Common myeloid progenitor, CD34-positive (primary cell): ENCODE results near the gene TNIP2.

Source experiments
- CTCF ChIA-PET: fragments of 350-600 bp; sonication (Branson Sonifier 250); formaldehyde crosslinking; loops from one replicate; lab custom pipeline; 2021; ENCODE audit warnings: antibody characterized with exemption; lab: Charles Lee
- POLR2A ChIA-PET: fragments of 350-600 bp; sonication (Branson Sonifier 250); formaldehyde crosslinking; loops from one replicate; lab custom pipeline; 2021; ENCODE audit warnings: antibody characterized with exemption; lab: Charles Lee
- DNase-seq, 3 donors: peaks; one replicate each; pipeline versions ENCODE4 v3.0.0 to v3.0.0-alpha.2; 2013
- H3K27ac ChIP-seq, 2 experiments: 1 replicate in 1 of 2; 2 replicates in 1 of 2; pipeline ENCODE4 v1.7.0; 2013; ENCODE audit warnings: inconsistent platforms in 2 of 2, low read length in 2 of 2, mild to moderate bottlenecking in 2 of 2, low read depth in 1 of 2, moderate library complexity in 1 of 2; ENCODE audit not compliant: severe bottlenecking in 2 of 2, insufficient read depth in 1 of 2, poor library complexity in 1 of 2
- H3K27me3 ChIP-seq, 5 experiments: replicated peaks in 2 of 5; 1 replicate in 3 of 5; 2 replicates in 2 of 5; pipeline versions ENCODE4 v1.6.1 to v1.7.0; 2013; ENCODE audit warnings: low read length in 4 of 5, mild to moderate bottlenecking in 2 of 5, moderate library complexity in 2 of 5, inconsistent platforms in 1 of 5; ENCODE audit not compliant: insufficient read depth in 5 of 5, control insufficient read depth in 4 of 5
- H3K36me3 ChIP-seq, 4 experiments: 1 replicate in 2 of 4; 2 replicates in 2 of 4; pipeline versions ENCODE4 v1.6.1 to v1.7.0; 2013; ENCODE audit warnings: low read length in 3 of 4, control low read depth in 1 of 4, mild to moderate bottlenecking in 1 of 4; ENCODE audit not compliant: control insufficient read depth in 4 of 4, insufficient read depth in 4 of 4
- H3K4me1 ChIP-seq, 4 experiments: 1 replicate in 3 of 4; 2 replicates in 1 of 4; pipeline versions ENCODE4 v1.6.1 to v1.7.1; 2013; ENCODE audit warnings: low read length in 3 of 4, mild to moderate bottlenecking in 3 of 4, control low read depth in 1 of 4, inconsistent platforms in 1 of 4, moderate library complexity in 1 of 4; ENCODE audit not compliant: control insufficient read depth in 4 of 4, insufficient read depth in 4 of 4; ENCODE audit errors: control extremely low read depth in 1 of 4
- H3K4me3 ChIP-seq, 7 experiments: 1 replicate in 4 of 7; 2 replicates in 3 of 7; pipeline versions ENCODE4 v1.5.1 to v1.7.0; 2013; ENCODE audit warnings: mild to moderate bottlenecking in 7 of 7, low read length in 6 of 7, moderate library complexity in 6 of 7, inconsistent platforms in 2 of 7, low read depth in 2 of 7, control low read depth in 1 of 7; ENCODE audit not compliant: insufficient read depth in 4 of 7, control insufficient read depth in 1 of 7; ENCODE audit errors: extremely low read depth in 1 of 7
- H3K9me3 ChIP-seq, 5 experiments: 1 replicate in 4 of 5; 2 replicates in 1 of 5; pipeline versions ENCODE4 v1.6.1 to v1.7.1; 2013; ENCODE audit warnings: low read length in 4 of 5, mild to moderate bottlenecking in 2 of 5, inconsistent platforms in 1 of 5, low read depth in 1 of 5, moderate library complexity in 1 of 5; ENCODE audit not compliant: control insufficient read depth in 4 of 5, insufficient read depth in 2 of 5; ENCODE audit errors: control extremely low read depth in 1 of 5
- WGBS: methylation state at CpG from one replicate; pipeline ENCODE4 v1.1.5; 2013; ENCODE audit not compliant: insufficient coverage; 5-methylcytosine and 5-hydroxymethylcytosine counted together

TNIP2 gene

DNA sequence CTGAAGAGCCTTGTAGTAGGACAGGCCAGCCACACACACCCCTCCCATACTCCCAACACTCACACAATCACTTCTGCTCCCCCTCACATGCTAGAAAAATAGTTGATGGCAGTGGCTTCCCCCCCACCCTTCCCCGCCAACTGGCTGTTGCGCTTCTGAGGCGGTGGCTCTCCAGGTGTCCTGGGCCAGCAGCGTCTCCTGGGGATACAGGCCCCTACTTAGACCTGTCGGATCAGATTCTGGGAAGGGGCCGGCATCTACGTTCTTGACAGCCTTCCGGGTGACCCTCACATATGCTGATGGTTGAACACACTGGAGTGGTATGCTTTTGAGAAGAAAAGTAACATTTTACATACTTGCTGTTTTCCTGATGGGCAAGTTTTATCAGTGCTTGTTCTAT lies 39.9 kb downstream of the TNIP2 start:
- H3K36me3 ChIP-seq = peaks cover 8 to 56% (median 29%) of the 10 kb centered on the region in 4 experiments
- DNase-seq = no peak
- no peaks in the 10 kb centered on the region for H3K27me3 ChIP-seq
- ChIA-PET CTCF (no interaction called here), POLR2A (no interaction called here)
- H3K4me1 ChIP-seq = peaks cover 0 to 31% (median 15%) of the 10 kb centered on the region in 4 experiments
- no peak overlapping the region for H3K27ac ChIP-seq
- no peak overlapping the region for H3K4me3 ChIP-seq
- 100% methylated on average over 7 of the region's 8 CpGs for WGBS
- no peaks in the 10 kb centered on the region for H3K9me3 ChIP-seq

DNA sequence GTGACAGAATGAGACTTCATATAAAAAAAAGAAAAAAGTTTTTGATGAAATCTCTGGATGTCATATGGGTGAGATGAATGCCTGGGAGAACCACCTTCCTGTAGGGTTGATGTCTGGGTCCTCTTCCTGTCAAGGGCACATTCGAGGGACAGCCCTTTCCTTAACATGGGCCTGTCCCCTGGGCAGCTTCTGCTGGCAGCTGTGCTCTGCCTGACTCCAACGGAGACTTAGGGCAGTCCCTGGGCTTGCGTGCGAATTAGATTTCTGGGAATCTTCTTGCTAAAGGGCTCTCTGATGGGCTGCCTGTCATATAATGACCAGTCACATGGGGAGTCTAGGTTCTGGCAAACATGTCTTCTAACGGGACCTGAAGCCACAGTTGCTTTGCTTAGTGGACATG lies 40.7 kb downstream of the TNIP2 start:
- no peaks in the 10 kb centered on the region for H3K9me3 ChIP-seq
- H3K36me3 ChIP-seq = peaks cover 6 to 55% (median 28%) of the 10 kb centered on the region in 4 experiments
- DNase-seq = no peak
- no peaks in the 10 kb centered on the region for H3K27me3 ChIP-seq
- H3K4me1 ChIP-seq = peaks cover 0 to 31% (median 15%) of the 10 kb centered on the region in 4 experiments
- WGBS = 90% methylated on average over 4 of the region's 5 CpGs
- H3K27ac ChIP-seq = peak overlapping the region in 1 of 2 experiments; percentile 45
- no peak overlapping the region for H3K4me3 ChIP-seq
- ChIA-PET POLR2A (no interaction called here), CTCF (no interaction called here)

DNA sequence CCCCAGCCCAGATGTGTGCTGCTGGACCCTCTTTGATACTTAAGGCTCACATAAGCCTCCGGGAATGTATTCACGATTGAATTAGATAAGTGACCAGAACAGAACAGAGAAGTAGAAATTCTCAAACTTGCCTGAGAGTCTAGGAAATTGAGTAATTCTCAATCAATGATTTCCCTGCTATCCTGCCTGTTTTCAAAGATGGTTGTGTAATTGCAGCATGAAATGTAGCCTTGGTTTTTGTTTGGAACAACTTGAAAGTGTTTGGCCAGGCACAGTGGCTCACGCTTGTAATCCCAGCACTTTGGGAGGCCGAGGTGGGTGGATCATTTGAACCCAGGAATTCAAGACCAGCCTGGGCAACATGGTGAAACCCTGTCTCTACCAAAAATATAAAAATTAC lies 41.2 kb downstream of the TNIP2 start:
- H3K9me3 ChIP-seq = no peaks in the 10 kb centered on the region
- WGBS = 93% methylated on average over 4 of the region's 4 CpGs
- ChIA-PET CTCF (no interaction called here), POLR2A (no interaction called here)
- H3K4me1 ChIP-seq = peaks cover 0 to 31% (median 15%) of the 10 kb centered on the region in 4 experiments
- H3K4me3 ChIP-seq = no peak overlapping the region
- peak overlapping the region in 1 of 2 experiments; percentile 45 for H3K27ac ChIP-seq
- H3K36me3 ChIP-seq = peaks cover 3 to 51% (median 23%) of the 10 kb centered on the region in 4 experiments
- no peaks in the 10 kb centered on the region for H3K27me3 ChIP-seq
- no peak for DNase-seq

DNA sequence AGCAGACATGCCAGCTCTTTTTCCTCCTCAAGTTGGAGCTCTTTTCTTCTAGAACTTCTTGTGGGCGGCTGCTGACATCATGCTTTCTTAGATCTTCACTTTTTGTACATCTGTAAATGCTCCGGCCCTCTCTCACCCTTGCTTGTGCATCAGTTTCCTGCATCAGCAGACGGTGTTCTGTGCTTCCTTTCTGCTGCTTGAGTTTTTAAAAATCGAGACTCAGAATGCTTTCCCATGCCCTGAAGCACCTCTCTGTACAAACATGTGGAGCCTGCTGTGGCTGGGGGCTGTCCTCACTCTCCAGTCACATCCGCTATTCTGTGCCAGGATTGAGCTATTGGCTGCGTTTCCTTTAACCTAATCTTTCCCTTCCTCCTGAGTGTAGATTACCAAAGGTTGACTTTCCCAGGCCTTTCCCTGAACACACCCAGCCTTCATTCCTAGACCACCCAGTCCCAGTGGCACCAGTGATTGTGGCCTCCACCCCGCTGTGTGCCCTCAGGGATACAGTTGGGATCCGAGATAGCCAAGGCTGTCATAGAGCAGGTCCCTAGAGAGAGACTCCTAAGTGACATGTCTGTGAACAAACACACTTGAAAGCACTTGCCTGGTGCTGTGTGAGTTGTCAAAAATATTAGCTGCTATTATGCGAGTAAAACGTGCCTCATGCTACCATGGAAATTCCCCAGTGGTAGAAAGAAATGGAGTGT lies 41.9 kb downstream of the TNIP2 start:
- peak overlapping the region; percentile 52 to 53 for H3K27ac ChIP-seq
- DNase-seq = peak; percentile 57 to 83 (median 76)
- H3K27me3 ChIP-seq = no peaks in the 10 kb centered on the region
- H3K36me3 ChIP-seq = peaks cover 3 to 47% (median 21%) of the 10 kb centered on the region in 4 experiments
- no peaks in the 10 kb centered on the region for H3K9me3 ChIP-seq
- H3K4me3 ChIP-seq = peak overlapping the region in 3 of 7 experiments; percentile 5 to 50 (median 34)
- ChIA-PET CTCF (interaction anchor here (1.0 to 1.4 kb wide), 2 partner anchors 20 to 209 kb away, joined by 3 read pairs; no protein-coding TSS in a partner anchor), POLR2A (no interaction called here)
- WGBS = 27% methylated on average over 10 of the region's 10 CpGs
- peaks cover 0 to 31% (median 15%) of the 10 kb centered on the region in 4 experiments for H3K4me1 ChIP-seq

DNA sequence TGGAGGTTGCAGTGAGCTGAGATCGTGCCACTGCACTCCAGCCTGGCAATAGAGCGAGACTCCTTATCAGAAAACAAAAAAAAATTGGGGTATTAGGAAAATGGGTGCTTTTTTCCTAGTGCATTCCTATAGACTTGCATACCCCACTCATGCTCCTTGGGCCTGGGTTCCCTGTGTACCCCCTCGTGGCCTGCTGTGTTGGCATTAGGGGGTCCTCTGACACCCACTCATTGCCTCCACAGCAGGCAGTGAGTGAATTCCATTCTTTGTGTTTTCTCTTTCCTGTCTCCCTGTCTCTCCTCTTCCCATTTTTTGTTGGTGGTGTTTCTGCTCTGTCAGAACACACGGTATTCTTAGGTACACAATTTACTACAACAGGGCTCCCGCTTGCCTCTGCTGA lies 42.8 kb downstream of the TNIP2 start:
- H3K4me1 ChIP-seq = peaks cover 0 to 31% (median 15%) of the 10 kb centered on the region in 4 experiments
- POLR2A ChIA-PET = no interaction called here
- CTCF ChIA-PET = interaction anchor here (0.7 to 1.4 kb wide), 3 partner anchors 21 to 210 kb away, joined by 3 to 4 read pairs (median 3); no protein-coding TSS in a partner anchor
- peak overlapping the region; percentile 52 to 53 for H3K27ac ChIP-seq
- 75% methylated on average over 1 of the region's 5 CpGs for WGBS
- H3K27me3 ChIP-seq = no peaks in the 10 kb centered on the region
- no peaks in the 10 kb centered on the region for H3K9me3 ChIP-seq
- H3K4me3 ChIP-seq = no peak overlapping the region
- H3K36me3 ChIP-seq = peaks cover 3 to 47% (median 19%) of the 10 kb centered on the region in 4 experiments
- DNase-seq = no peak

DNA sequence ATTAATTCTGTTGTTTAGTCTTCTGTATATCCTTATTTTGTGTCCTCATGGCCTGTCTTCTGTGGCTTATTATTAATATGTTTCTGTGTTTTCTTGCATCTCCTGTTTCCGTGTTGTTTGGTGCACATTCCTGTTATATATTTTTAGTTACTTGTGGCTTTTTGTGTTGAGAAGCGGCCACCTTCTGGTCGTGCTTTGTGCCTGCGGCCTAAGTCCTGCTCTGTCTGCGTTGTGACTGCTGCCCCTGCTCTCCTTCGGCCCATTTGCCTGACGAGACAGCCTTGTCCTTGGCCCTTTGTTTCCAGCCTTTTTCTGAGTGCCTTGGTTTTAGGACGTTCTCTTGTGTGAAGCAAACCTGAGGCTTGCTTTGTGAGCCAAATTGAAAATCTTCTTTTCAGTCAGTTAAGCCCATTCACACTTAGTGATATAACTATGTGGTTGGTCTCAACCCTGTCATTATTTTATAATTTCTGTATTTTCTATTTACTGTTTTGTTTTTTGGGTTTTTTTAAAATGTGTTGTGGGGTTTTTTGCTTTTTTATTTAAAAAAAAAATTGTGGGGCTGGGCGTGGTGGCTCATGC lies 43.8 kb downstream of the TNIP2 start:
- Histone ChIP-seq H3K9me3 (no peaks in the 10 kb centered on the region), H3K4me1 (peaks cover 0 to 31% (median 15%) of the 10 kb centered on the region in 4 experiments), H3K27ac (no peak overlapping the region), H3K4me3 (no peak overlapping the region), H3K27me3 (no peaks in the 10 kb centered on the region), H3K36me3 (peaks cover 3 to 39% (median 23%) of the 10 kb centered on the region in 4 experiments)
- ChIA-PET CTCF (no interaction called here), POLR2A (interaction anchor here (0.7 kb wide), 1 partner anchor 171 kb away, joined by 3 read pairs; no protein-coding TSS in a partner anchor)
- DNase-seq = peak in 2 of 3 donors; percentile 53 to 68
- WGBS = 80% methylated on average over 7 of the region's 9 CpGs

GRCh38 chr4:2702770-2703169 lies 53.4 kb downstream of the TNIP2 start:
- ChIA-PET CTCF (no interaction called here), POLR2A (no interaction called here)
- no peak overlapping the region for H3K4me3 ChIP-seq
- DNase-seq = no peak
- H3K27ac ChIP-seq = no peak overlapping the region
- H3K36me3 ChIP-seq = peaks cover 3 to 78% (median 46%) of the 10 kb centered on the region in 4 experiments
- no peaks in the 10 kb centered on the region for H3K9me3 ChIP-seq
- WGBS = 89% methylated on average over 3 of the region's 7 CpGs
- H3K4me1 ChIP-seq = no peaks in the 10 kb centered on the region
- no peaks in the 10 kb centered on the region for H3K27me3 ChIP-seq
